ENCODE data around the gene PRR5.
"Not testable (repeated sequence)": the region's sequence is repeated elsewhere in the genome, so short reads cannot be mapped to it uniquely, and the experiment has no call there.

The PRR5 gene

DNA sequence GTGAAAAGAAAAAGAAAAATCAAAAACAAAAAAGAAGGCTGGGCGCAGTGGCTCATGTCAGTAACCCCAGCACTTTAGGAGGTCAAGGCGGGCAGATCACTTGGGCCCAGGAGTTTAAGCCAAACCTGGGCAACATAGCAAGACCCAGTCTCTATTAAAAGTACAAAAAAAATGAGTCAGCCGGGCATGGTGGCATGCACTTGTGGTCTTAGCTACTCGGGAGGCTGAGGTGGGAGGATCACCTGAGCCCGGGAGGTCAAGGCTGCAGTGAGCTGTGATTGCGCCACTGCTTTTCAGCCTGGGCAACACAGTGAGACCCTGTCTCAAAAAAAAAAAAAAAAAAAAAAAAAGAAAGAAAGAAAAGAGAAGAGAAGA lies 26.0 kb upstream of the PRR5 start:
- not testable (repeated sequence) for DNase-seq

DNA sequence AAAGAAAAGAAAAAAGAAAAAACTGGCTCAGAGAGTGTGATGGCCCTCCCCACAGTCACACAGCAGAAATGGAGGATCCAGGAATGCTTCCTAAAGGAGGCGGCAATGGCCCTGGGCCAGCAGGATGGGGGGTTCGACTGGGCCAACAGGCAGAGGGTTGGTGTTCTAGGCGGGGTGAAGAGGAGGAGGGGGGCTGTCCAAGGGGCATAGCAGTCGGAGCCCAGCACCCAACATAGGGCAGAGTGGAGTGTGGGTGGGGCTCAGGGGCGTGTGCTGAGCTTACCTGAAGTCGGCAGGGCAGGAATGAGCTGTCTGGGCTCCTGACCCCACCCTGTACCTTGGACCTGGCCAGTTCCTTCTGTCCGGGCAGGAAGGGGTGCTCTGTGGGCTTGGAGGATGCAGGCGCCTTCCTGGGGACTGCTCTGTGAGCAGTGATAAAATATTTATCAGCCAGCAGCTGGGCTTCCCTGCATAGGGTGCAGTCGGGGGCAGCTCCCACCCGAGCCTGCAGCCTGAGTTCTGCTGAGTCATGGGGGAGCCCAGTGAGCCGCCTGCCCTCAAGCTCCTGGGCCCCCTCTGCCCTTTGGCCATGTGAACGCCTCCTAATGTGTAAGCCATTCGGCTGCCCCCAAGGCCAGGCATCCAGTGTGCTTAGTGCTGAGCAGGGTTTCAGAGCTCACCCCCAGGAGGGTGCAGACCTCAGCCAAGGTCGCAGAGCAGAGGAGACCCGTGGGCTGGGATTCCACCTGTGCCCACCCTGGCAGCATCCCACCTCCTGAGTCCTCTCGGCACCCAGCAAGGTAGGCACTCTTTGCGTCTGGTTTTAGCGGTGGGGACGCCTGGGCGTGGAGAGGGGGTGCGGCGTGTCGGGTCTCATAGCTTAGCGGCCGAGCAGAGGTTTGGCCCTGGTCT lies 25.3 kb upstream of the PRR5 start:
- DNase-seq: no peak

DNA sequence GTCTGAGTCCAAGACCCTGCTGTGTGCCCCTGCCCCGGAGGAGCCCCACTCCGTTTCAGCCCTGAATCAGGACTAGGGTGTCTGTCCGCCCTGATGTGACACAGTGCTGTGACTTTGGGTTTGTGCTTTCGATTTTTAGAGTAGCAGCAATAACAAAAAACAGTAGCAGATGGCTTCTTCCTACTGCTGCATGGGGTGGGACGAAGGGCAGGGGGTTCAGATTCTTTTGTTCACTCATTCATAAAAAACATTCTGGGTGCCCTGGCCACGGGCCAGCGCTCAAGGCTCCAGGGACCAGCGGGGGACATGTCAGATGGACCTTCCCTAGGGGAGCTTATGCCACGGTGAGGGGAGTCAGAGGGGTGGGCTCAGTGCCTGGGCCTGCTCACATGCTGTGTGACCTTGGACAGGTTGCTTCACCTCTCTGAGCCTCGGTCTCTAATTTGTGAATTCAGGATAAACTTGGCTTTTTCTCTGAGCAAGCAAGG lies 24.6 kb upstream of the PRR5 start:
- no peak for DNase-seq

DNA sequence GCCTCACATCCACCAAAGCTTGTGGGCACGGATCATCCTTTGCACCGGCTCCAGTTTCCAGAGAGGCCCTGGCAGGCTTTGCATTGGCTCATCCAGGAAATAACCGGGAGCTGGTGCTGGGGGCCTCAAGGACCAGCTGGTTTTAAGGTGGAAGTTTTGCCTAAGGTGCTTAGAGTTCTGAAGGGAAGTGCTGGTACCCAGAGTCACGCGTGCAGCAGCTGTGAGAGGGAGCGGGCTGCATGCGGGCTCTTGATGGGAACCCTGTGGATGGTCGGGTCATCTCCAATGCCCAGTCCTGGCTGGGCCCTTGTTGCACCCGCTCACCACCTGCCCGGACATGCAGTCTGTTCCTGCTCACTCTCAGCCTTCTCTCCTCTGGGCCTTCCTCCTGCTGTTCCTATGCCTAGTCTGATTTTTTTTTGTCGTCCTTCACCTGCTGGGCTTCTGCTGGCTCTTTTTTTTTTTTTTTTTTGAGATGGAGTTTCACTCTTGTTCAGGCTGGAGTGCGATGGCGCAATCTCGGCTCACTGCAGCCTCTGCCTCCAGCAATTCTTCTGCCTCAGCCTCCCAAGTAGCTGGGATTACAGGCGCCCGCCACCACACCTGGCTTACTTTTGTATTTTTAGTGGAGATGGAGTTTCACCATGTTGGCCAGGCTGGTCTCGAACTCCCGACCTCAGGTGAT lies 24.0 kb upstream of the PRR5 start:
- no peak for DNase-seq

DNA sequence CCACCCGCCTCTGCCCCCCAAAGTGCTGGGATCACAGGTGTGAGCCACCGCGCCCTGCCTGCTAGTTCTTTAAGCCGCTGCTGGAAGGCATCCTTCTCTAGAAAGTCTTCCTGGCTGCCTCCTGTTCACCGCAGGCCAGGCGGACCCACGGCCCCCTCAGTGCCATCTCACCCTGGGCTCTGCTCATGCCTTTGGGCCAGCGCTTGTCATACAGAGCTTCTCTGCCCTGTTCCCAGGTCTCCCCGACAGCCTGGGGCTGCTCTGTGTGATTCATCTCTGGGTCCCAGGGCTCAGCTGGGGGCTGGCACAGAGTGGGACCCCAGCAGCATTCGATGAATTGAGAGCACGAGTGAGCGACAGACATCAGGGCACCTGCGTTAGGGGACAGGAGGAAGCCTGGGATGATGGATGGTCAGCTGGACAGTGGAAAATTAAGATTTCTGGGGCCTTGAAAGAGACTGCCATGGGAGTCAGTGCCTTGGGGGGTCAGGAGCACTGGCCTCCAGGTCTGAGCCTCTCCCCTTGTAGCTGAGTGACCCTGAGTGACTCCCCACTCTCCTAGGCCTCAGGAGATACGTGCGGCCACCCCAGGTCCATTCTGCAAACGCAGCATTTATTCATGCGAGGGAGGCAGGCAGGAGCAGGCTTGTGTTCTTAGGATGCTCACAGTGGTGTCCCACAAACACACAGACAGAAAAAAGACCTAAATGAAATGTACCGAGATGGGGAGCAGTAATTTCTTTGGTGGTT lies 23.3 kb upstream of the PRR5 start:
- no peak for DNase-seq

DNA sequence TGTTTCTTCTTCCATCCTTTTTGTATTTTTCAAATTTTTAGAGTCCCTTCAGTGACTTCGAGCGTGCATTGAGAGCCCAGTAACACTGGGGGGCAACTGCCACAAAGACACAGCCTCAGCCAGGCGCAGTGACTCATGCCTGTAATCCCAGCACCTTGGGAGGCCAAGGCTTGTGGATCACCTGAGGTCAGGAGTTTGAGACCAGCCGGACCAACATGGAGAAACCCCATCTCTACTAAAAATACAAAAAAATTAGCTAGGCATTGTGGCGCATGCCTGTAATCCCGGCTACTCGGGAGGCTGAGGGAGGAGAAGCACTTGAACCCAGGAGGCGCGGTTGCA lies 22.7 kb upstream of the PRR5 start:
- not testable (repeated sequence) for DNase-seq

DNA sequence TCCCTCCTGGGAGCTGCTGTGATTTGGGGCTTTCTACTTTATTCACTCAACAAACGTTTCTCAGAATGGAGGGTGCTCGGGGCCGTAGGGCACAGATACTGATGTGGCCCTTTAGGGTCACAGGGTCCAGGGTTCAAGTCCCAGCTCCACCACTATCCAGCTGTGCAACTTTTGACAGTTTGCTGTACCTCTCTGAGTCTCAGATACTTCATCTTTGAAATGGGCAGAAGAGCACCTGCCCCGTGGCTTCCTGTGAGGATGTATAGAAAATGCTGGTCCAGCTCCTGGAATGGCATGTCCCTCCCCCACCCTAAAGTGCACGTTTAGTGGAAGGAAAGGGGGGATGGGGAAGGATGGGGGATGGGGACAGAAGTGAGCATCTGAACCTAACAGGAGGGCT lies 21.9 kb upstream of the PRR5 start:
- DNase-seq: no peak

DNA sequence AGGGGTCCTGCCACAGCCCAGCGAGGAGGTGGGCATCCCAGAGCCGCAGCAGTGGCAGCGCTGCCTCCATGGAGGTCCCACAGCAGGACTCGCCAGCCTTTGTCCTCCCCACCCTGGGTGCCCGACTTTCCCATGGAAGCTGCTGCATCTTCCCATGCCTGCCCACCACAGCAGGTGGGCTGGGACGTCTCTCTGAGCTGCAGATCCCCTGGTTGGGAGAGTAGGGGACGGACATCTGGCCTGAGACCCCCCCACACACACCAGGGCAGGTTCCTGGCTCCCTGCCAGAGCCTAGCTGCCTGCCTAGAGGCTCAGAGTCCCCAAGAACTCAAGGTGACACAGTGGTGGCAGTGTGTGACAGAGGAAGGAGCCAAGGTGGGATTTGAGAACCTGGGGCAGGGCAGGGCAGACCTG lies 21.5 kb upstream of the PRR5 start:
- DNase-seq: no peak

DNA sequence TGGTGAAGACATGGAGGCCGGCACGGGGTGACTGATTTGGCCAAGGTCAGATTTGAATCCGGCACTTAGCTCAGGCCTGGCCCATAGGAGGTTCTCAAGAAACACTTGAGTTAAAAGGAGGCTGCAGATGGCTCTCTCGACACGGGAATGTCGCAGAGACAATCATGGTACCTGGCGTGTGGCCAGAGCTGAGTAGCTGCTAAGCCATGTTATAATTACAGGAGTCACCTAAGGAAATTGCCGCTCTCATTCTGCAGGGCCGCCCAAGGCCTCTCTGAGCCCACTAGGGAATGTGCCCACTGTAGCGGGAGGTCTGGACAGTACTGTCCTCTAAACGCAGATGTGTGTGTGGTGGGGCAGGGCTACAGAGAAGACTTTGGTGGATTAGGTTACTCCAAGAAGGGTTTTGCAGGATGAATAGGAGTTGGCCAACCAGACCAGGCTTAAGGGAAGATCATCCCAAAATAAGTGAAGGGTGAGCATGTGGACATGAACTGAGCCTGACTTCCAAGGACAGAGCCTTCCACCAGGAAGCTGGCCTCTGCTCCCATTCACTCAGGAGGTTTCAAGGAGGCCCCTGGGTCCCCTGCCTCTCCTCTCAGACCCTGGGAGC lies 19.3 kb upstream of the PRR5 start:
- DNase-seq: no peak

DNA sequence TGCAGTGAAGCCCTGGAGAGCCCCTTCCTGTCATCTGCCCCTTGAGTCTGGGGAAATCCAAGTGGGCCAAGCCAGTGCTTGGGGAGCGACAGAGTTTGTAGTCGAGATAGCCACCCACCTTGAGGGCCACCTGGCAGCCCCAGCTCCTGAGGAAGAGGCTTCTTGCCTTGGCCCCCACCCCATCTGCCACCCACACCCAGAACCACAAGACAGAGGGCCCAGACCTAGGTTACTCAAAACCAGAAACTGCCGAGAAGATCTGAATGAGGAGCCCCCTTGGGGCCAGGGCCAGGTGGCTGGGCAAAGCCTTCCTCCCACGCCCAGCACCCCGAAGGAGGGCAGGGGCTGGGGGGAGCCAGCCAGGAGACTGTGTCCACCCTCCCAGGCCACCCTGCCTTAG lies 18.8 kb upstream of the PRR5 start:
- DNase-seq: no peak

DNA sequence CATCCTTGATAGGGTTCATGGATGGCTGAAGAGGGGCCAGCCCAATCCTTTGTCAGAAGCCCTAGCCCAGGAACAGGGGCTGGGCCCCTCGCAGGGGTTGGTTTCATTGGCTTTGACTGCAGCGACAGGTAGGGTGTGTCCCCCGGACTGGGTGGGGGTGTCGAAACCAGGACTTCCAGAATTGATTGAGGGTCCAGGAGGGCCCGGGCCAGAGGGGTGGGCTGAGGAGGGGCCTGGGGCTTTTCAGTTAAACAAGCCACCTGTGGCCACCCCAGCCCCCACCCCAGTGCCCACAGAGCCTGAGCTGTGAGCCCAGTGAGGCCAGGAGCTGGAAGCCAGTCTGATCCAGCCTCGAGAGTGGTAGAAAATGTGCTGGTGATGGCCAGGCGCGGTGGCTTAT lies 18.1 kb upstream of the PRR5 start:
- no peak for DNase-seq

DNA sequence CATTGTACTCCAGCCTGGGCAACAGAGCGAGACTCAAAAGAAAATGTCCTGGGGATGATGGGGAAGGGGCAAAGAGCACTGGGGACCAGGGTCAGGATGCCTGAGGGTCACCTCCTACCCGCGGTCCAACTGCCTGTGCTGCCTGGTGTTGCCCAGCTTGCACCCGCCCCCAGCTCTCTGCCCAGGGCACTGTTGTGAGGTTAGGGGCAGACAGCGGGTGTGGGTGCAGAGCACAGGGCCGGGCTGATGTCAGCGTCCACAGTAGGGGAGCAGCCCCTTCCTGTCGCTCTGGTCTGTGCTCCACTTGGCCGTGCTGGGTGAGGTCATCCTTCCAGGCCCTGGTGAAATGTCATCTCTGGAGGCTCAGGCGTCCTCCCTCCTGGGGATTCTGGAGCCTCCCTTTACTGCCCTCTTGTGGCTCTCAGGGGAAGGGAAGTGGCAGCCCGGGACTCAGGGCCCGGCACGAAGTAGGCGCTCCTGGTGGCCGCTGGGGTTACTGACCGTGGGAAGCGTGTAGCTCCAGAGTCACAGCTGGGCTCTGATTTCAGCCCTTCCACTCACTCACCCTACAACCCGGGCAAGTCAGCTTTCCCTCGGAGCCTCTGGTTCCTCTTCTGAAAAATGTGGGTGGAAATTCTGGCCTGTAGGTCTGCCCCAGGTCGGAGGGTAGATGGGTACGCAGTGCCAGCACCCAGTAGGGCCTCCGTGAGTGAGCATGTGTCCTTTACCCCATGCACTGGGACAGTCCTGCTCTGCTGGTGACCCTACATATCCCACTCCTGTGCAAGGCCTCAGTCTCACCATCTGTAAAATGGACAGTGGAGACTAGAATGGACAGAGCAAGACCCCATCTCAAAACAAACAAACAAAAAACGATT lies 17.3 kb upstream of the PRR5 start:
- peak; percentile 89 for DNase-seq

DNA sequence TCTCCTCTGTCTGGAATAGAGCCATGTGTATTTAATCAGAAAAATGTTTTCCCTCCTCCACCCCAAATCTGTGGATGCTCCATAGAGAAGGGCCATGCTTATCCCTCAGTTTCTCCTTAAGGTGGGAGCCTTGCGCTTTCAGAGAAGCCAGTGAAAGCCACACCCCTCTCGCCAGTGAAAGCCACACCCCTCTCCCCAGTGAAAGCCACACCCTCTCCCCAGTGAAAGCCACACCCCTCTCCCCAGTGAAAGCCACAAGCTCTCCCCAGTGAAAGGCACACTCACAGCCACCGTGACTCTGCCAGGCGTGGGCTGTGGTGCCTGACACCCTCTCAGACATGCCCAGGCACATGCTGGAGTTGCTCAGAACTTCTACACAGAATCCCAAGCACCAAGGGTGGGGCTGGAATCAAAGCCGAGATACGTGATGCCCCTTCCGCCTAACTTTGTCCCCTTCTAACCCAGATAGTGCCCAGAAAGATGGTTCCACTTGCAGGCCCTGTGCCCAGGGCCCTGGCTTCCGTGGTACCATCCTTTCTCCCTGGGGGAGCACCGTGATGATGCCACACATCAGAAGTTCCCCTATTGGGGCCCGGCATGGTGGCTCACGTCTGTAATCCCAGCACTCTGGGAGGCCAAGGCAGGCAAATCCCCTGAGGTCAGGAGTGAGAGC lies 16.5 kb upstream of the PRR5 start:
- peak; percentile 90 for DNase-seq

DNA sequence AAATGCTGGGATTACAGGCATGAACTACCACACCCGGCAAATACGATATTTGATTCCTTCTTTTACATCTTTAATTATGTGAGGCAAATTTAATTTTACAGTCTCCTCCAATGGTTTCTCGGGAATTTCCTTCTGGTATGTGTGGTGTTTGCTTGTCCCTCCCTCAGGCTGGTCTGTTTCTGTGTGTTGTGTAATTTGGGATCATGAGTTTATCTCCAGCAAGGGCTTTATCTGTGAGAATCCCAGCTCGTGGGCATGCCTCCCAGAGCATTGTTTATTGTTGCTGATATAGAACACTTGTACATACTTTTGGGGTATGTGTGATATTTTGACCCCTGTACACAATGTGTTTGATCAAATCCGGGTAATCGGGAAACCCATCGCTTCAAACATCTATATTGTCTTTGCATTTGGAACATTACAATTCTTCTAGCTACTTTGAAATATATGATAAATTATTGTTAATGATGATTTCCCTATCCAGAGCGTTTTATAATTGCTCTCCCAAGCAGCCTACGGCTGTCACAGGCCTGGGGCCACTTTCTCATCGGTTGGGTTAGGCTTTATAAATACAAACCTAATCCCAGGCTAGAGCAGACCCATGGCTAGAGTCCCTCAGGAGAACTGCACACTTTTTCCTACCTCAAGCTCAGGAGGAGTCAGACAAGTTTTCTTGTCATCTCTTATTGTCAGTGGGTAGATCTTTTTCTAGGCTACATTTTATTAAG lies 15.0 kb upstream of the PRR5 start:
- DNase-seq: no peak

DNA sequence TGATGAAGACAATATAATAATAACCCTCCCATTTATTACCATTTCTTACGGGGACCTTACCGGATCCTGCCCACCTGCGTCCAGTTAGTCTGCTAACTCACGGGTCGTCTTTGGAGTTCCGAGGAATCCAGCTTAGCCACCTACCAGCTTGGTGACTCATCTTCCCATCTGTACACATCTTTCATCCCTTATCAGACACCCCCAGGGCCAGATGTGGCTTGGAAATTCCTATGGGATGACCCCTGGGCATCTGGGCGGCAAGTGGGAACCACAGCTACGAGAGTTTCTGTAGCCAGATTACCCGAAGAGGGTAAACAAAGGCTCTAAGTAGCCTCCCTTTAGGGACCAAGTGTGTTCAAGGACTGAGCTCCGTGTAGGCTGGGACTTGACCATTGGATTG lies 12.8 kb upstream of the PRR5 start:
- DNase-seq: no peak

DNA sequence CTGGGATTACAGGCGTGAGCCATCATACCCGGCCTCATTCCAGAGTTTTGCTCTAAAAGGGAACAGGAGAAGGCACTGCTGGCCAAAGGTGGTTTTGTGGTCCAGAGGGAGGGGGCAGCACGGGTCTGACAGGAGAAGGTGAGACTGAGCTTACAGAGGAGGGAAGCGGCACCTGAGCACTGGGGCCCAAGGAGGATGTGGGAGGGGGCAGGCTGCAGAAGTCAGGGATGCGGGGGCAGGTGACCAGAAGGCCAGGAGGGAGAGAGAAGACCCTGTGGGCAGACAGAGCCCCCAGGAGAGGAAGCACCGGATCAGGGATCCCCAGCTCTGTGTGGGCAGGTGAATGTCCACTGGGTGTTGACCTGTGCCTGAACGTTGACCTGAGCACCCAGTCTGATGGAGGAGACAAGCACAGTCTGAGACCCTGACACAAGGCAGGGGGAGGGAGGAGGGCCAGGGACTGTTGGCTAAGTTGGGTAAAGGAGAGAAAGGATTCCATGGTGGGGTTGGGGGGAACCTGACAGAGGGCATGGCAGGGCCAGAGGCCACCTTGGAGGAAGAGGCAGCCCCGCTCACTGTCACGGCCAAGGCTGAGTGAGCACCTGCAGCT lies 12.0 kb upstream of the PRR5 start:
- no peak for DNase-seq

DNA sequence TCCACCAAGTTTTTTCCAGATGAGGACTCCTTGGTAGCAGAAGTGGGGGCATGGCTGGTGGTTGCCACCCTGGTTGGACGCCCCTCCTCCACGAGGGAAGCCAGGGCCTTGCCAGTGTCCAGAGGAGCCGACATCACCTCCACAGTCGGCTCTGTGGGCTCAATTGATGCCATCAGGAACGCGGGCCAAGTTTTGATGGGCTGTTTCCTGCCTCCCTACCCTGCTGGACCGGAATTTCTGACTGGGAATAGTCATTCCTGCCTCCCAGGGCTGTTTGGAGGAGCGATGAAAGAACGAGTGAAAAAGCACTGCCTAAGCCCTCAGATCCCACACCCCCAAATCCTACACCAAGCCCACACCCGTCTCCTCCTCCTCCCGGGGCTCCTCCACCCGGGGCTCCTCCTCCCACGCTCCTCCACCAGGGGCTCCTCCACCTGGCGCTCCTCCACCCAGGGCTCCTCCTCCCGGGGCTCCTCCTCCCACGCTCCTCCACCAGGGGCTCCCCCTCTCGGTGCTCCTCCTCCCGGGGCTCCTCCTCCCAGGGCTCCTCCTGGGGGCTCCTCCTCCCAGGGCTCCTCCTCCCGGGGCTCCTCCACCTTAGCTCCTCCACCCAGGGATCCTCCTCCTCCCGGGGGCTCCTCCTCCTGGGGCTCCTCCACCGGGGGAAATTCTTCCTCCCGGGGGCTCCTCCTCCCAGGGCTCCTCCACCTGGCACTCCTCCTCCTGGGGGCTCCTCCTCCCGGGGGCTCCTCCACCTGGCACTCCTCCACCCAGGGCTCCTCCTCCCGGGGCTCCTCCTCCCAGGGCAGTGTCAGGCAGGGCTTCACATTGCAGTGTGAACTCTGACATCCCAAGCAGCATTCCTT lies 10.0 kb upstream of the PRR5 start:
- no peak for DNase-seq

DNA sequence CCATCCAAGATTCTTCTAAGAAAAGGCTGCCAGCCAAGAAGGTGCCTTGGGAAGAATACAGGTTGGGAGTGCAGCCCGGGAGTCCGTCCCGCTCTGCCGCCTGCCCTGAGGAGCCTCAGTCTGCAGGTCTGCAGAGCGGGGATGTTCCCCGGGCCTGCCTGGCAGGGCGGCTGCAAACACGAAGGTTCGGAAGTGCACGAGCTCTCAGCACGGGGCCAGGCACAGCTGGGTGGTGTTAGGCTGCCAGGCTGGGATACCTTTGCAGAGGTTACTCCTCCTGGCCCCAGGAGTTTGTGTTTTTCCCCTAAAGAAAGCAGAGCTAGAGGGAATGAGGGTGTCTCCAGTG lies 9.4 kb upstream of the PRR5 start:
- no peak for DNase-seq

DNA sequence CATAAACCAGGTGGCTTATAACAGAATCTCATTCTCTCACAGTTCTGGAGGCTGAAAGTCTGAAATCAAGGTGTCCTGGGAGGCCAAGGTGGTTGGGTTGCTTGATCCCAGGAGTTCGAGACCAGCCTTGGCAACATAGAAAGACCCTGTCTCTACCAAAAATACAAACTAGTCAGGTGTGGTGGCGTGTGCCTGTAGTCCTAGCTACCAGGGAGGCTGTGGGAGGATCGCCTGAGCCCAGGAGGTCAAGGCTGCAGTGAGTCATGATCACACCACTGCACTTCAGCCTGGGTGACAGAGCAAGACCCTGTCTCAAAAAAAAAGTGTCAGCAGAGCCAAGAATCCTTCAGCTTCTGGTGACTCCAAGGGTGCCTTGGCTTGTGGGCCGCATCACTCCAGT lies 8.9 kb upstream of the PRR5 start:
- no peak for DNase-seq

DNA sequence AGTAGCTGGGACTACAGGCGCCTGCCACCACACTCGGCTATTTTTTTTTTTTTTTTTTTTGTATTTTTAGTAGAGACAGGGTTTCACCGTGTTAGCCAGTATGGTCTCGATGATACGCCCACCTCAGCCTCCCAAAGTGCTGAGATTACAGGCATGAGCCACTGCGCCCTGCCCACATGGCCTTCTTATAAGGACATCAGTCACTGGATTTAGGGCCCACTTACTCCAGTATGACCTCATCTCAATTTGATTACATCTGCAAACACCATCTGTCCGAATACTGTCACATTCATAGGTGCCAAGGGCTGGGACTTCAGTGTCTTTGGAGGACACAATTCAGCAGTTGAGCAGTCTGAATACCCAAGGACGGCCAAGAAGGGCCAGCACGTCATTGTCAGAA lies 8.2 kb upstream of the PRR5 start:
- DNase-seq: no peak

Data from CD4-positive, alpha-beta T cell treated with Interleukin-12 subunit alpha and Interleukin-12 subunit beta, for 1 hour (primary cell).